HK-2 (cell line): Measurements from ENCODE around the gene SMARCA4.

Experiments
- DNase-seq: peaks from one replicate; pipeline ENCODE4 v3.0.0-alpha.2; 2018; ENCODE audit not compliant: unreplicated experiment

The SMARCA4 gene

GRCh38 chr19:10960314-10961072, at the start of gene SMARCA4:
Gene SMARCA4 (plus strand): TSS chr19:10961030. CDS start chr19:10984152, 23,122 bp downstream.
- peak; percentile 97 for DNase-seq

GRCh38 chr19:10911579-10912363, 49.1 kb upstream of the SMARCA4 start:
- DNase-seq = no peak

GRCh38 chr19:10912619-10913018, 48.2 kb upstream of the SMARCA4 start:
- DNase-seq = no peak

- no peak for DNase-seq
Observed at GRCh38 chr19:10913716-10914340, 47.0 kb upstream of the SMARCA4 start.

- DNase-seq = peak; percentile 73
Observed at GRCh38 chr19:10915130-10916091, 45.4 kb upstream of the SMARCA4 start.

- DNase-seq = no peak
Observed at GRCh38 chr19:10916602-10917001, 44.2 kb upstream of the SMARCA4 start.

GRCh38 chr19:10918359-10918758, 42.5 kb upstream of the SMARCA4 start:
- DNase-seq = no peak

GRCh38 chr19:10919352-10920287, 41.2 kb upstream of the SMARCA4 start:
- DNase-seq = no peak

GRCh38 chr19:10920288-10920655, 40.6 kb upstream of the SMARCA4 start:
- DNase-seq = no peak

GRCh38 chr19:10920781-10921180, 40.0 kb upstream of the SMARCA4 start:
- no peak for DNase-seq

GRCh38 chr19:10921199-10921909, 39.5 kb upstream of the SMARCA4 start:
- no peak for DNase-seq

GRCh38 chr19:10921910-10922637, 38.8 kb upstream of the SMARCA4 start:
- DNase-seq = no peak

GRCh38 chr19:10922638-10923014, 38.2 kb upstream of the SMARCA4 start:
- no peak for DNase-seq

- no peak for DNase-seq
Observed at GRCh38 chr19:10923260-10924112, 37.3 kb upstream of the SMARCA4 start.

- DNase-seq = no peak
Observed at GRCh38 chr19:10924597-10924996, 36.2 kb upstream of the SMARCA4 start.

- no peak for DNase-seq
Observed at GRCh38 chr19:10927730-10928562, 32.9 kb upstream of the SMARCA4 start.
